Fibroblast of skin of left biceps (primary cell): ENCODE results near the gene EEIG1.
A peak's percentile ranks its signal among the peaks of the same experiment; 100 is the strongest.
"Not testable (repeated sequence)": the region's sequence is repeated elsewhere in the genome, so short reads cannot be mapped to it uniquely, and the experiment has no call there.

Experiments used
- DNase-seq, 2 experiments: peaks; one replicate each; pipeline ENCODE4 v3.0.0-alpha.2; 2013; ENCODE audit warnings: low read depth in 2 of 2

Gene EEIG1

GRCh38 chr9:127980706-127981558 is at the start of gene EEIG1:
Gene EEIG1, minus strand, starts transcription at chr9:127980989. Its CDS starts 852 bp downstream, at chr9:127980137.
- peak; percentile 75 to 79 for DNase-seq

GRCh38 chr9:128027705-128028104 is 46.9 kb upstream of the EEIG1 start:
- no peak for DNase-seq

- no peak for DNase-seq
These were observed 46.2 kb upstream of the EEIG1 start for GRCh38 chr9:128026773-128027541.

- no peak for DNase-seq
These were observed 45.5 kb upstream of the EEIG1 start for GRCh38 chr9:128026255-128026772.

GRCh38 chr9:128025736-128026135 is 44.9 kb upstream of the EEIG1 start:
- no peak for DNase-seq

- no peak for DNase-seq
These were observed 44.0 kb upstream of the EEIG1 start for GRCh38 chr9:128024761-128025308.

GRCh38 chr9:128023671-128024070 is 42.9 kb upstream of the EEIG1 start:
- not testable (repeated sequence) for DNase-seq

- DNase-seq = no peak
These were observed 42.1 kb upstream of the EEIG1 start for GRCh38 chr9:128022886-128023285.

- no peak for DNase-seq
These were observed 40.3 kb upstream of the EEIG1 start for GRCh38 chr9:128021098-128021497.

GRCh38 chr9:128020692-128021091 is 39.9 kb upstream of the EEIG1 start:
- no peak for DNase-seq

GRCh38 chr9:128015696-128016095 is 34.9 kb upstream of the EEIG1 start:
- DNase-seq = no peak

- no peak for DNase-seq
These were observed 30.5 kb upstream of the EEIG1 start for GRCh38 chr9:128011071-128011817.

GRCh38 chr9:128009639-128010038 is 28.9 kb upstream of the EEIG1 start:
- no peak for DNase-seq

GRCh38 chr9:128008171-128008570 is 27.4 kb upstream of the EEIG1 start:
- no peak for DNase-seq

- peak; percentile 4 to 5 for DNase-seq
These were observed 26.9 kb upstream of the EEIG1 start for GRCh38 chr9:128007566-128008138.

GRCh38 chr9:128006332-128006996 is 25.7 kb upstream of the EEIG1 start:
- no peak for DNase-seq

GRCh38 chr9:128005923-128006322 is 25.1 kb upstream of the EEIG1 start:
- DNase-seq = no peak

GRCh38 chr9:128003966-128004604 is 23.3 kb upstream of the EEIG1 start:
- DNase-seq = no peak

GRCh38 chr9:128002959-128003358 is 22.2 kb upstream of the EEIG1 start:
- no peak for DNase-seq

- DNase-seq = peak; percentile 51 to 60
These were observed 21.1 kb upstream of the EEIG1 start for GRCh38 chr9:128001779-128002298.
